Stimulated activated CD4-positive, alpha-beta T cell treated with anti-CD3 and anti-CD28 coated beads, Interleukin-15, amount 100 ng/mL, for 48 hours (primary cell): ENCODE data around the gene OR5AK2.
"Not testable (repeated sequence)": the region's sequence is repeated elsewhere in the genome, so short reads cannot be mapped to it uniquely, and the experiment has no call there.

ENCODE experiments used
- DNase-seq, 2 donors: peaks; one replicate each; pipeline ENCODE4 v3.0.0-alpha.2; 2020; ENCODE audit warnings: low read depth in 2 of 2

The OR5AK2 gene

GRCh38 chr11:56988614-56989013 is at the start of gene OR5AK2:
Gene OR5AK2, plus strand, starts transcription at chr11:56988914. Its CDS starts 0 bp downstream, at chr11:56988914.
- no peak for DNase-seq

- DNase-seq = not testable (repeated sequence)
Measured at GRCh38 chr11:56945526-56945925, 43.2 kb upstream of the OR5AK2 start.

- no peak for DNase-seq
Measured at GRCh38 chr11:56948991-56949515, 39.7 kb upstream of the OR5AK2 start.

- DNase-seq = no peak
Measured at GRCh38 chr11:56950510-56950909, 38.2 kb upstream of the OR5AK2 start.

GRCh38 chr11:56953907-56954306 is 34.8 kb upstream of the OR5AK2 start:
- not testable (repeated sequence) for DNase-seq

GRCh38 chr11:56961609-56962008 is 27.1 kb upstream of the OR5AK2 start:
- DNase-seq = no peak

- no peak for DNase-seq
Measured at GRCh38 chr11:56967726-56968125, 21.0 kb upstream of the OR5AK2 start.

GRCh38 chr11:56968524-56968923 is 20.2 kb upstream of the OR5AK2 start:
- DNase-seq = no peak

- no peak for DNase-seq
Measured at GRCh38 chr11:56977314-56977713, 11.4 kb upstream of the OR5AK2 start.

GRCh38 chr11:56990702-56991101 is 2.0 kb downstream of the OR5AK2 start:
- no peak for DNase-seq

GRCh38 chr11:56994532-56994931 is 5.8 kb downstream of the OR5AK2 start:
- no peak for DNase-seq

GRCh38 chr11:57001674-57002401 is 13.1 kb downstream of the OR5AK2 start:
- DNase-seq = no peak

GRCh38 chr11:57008373-57008772 is 19.7 kb downstream of the OR5AK2 start:
- DNase-seq = no peak

GRCh38 chr11:57015679-57016078 is 27.0 kb downstream of the OR5AK2 start:
- DNase-seq = no peak

- no peak for DNase-seq
Measured at GRCh38 chr11:57031556-57031955, 42.8 kb downstream of the OR5AK2 start.
